Astrocyte of the cerebellum (primary cell): ENCODE data around the gene NHLRC4.

Experiments used
- DNase-seq: peaks from one replicate; pipeline ENCODE4 v3.0.0-alpha.2; 2011; ENCODE audit warnings: low read depth
- H3K4me3 ChIP-seq: 2 replicates; pipeline ENCODE4 v1.5.1; 2011; ENCODE audit warnings: mild to moderate bottlenecking, low read depth, low read length, moderate library complexity
- CTCF ChIP-seq: IDR thresholded peaks from 2 replicates; pipeline ENCODE4 v1.5.1; 2012; ENCODE audit warnings: low read length, low read depth, moderate library complexity, mild to moderate bottlenecking; ENCODE audit errors: missing control alignments
- in situ Hi-C: cut with HindIII; loops from 2 replicates; pipeline ENCODE4 v1.10.0; 2017; ENCODE audit warnings: low sequenced_read_pairs

The NHLRC4 gene

GRCh38 chr16:578870-579405, 12.1 kb downstream of the NHLRC4 start:
- in situ Hi-C loops, result no loop called here
- H3K4me3 ChIP-seq, result no peak overlapping the region
- TF ChIP-seq CTCF, result peak; percentile 77
- no peak for DNase-seq

- no peak for TF ChIP-seq CTCF
- no peak overlapping the region for H3K4me3 ChIP-seq
- DNase-seq, result no peak
- in situ Hi-C loops, result no loop called here
These were observed 13.5 kb downstream of the NHLRC4 start for GRCh38 chr16:580141-580945.

GRCh38 chr16:580946-581498, 14.2 kb downstream of the NHLRC4 start:
- no peak for TF ChIP-seq CTCF
- no peak overlapping the region for H3K4me3 ChIP-seq
- no peak for DNase-seq
- in situ Hi-C loops, result no loop called here

- no peak for TF ChIP-seq CTCF
- no peak for DNase-seq
- in situ Hi-C loops, result no loop called here
- H3K4me3 ChIP-seq, result no peak overlapping the region
These were observed 15.4 kb downstream of the NHLRC4 start for GRCh38 chr16:582218-582613.

GRCh38 chr16:582614-583331, 16.0 kb downstream of the NHLRC4 start:
- no peak overlapping the region for H3K4me3 ChIP-seq
- DNase-seq, result no peak
- no peak for TF ChIP-seq CTCF
- in situ Hi-C loops, result no loop called here

- no peak for TF ChIP-seq CTCF
- no peak for DNase-seq
- in situ Hi-C loops, result no loop called here
- no peak overlapping the region for H3K4me3 ChIP-seq
These were observed 16.6 kb downstream of the NHLRC4 start for GRCh38 chr16:583470-583814.
